ENCODE data around the gene SPRY2. TPM values are rescaled to one million over a fixed set of nuclear protein-coding genes. Genes with fewer than 3 reads are reported as not detected.

The SPRY2 gene
- total RNA-seq, 1 experiment from 2014 or later, result 7.2 TPM

DNA sequence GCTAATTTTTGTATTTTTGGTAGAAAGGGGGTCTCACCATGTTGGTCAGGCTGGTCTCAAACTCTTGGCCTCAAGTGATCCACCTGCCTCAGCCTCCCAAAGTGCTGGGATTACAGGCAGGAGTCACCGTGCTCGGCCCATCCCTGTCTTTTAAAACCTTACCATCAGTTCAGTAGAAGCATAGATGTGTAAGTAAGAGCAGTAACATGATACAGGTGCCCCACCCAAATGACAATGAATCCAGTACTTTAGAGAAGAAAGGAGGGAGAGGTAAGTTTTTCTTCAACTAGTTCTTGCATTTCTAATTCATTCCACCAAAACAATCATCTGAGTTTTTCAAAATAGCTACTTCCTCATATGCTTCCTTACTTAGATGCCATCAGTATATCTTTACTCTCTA, 21.9 kb downstream of the SPRY2 start:
- RAD21 ChIA-PET (ENCODE audit: low non-redundant PET in 1 of 2, low total read pairs in 2 of 2, uncharacterized antibody in 2 of 2, unreplicated experiment in 2 of 2), result no interaction called here
- intact Hi-C loops (cut with micrococcal nuclease), result no loop called here
- Histone ChIP-seq H3K9me3 (ENCODE audit: control insufficient read depth in 1 of 2, insufficient read depth in 1 of 2, low read depth in 1 of 2, low read length in 2 of 2) (no peaks in the 10 kb centered on the region), H3K9me2 (ENCODE audit: insufficient read depth) (no peaks in the 10 kb centered on the region), H3K9ac (ENCODE audit: low read length) (no peak overlapping the region), H3K36me3 (ENCODE audit: control insufficient read depth in 1 of 2, insufficient read depth in 2 of 2, low read length in 2 of 2) (no peaks in the 10 kb centered on the region), H3K4me3 (replicated peaks in 1 of 2; ENCODE audit: low read depth in 1 of 2, low read length in 2 of 2) (no peak overlapping the region), H4K20me1 (ENCODE audit: insufficient read depth) (no peaks in the 10 kb centered on the region), H3K4me2 (ENCODE audit: low read length) (no peak overlapping the region), H3K4me1 (ENCODE audit: control insufficient read depth in 1 of 2, insufficient read depth in 2 of 2, low read length in 2 of 2) (no peaks in the 10 kb centered on the region), H3K27ac (ENCODE audit: low read depth, low read length) (no peak overlapping the region), H3K27me3 (ENCODE audit: insufficient read depth, low read length) (no peaks in the 10 kb centered on the region), H2AFZ (ENCODE audit: low read depth, low read length, poor library complexity, severe bottlenecking) (no peak overlapping the region), H3K79me2 (ENCODE audit: insufficient read depth, low read length) (no peaks in the 10 kb centered on the region)
- CTCF ChIA-PET, result interaction anchor here (0.8 kb wide), 1 partner anchor 17 kb away, joined by 4 read pairs; no protein-coding TSS in a partner anchor
- ATAC-seq (no peak), DNase-seq (ENCODE audit: low read depth, low spot score) (no peak)
- POLR2A ChIA-PET, result no interaction called here
- TF ChIP-seq EZH2phosphoT487 (IDR thresholded peaks at IDR 0.05; ENCODE audit: borderline replicate concordance) (no peak), CBX3 (IDR thresholded peaks at IDR 0.05; ENCODE audit: low read depth) (no peak), ZNF274 (IDR thresholded peaks at IDR 0.05; ENCODE audit: low read depth, low read length) (no peak)
- TF ChIP-seq, protein P1, sequence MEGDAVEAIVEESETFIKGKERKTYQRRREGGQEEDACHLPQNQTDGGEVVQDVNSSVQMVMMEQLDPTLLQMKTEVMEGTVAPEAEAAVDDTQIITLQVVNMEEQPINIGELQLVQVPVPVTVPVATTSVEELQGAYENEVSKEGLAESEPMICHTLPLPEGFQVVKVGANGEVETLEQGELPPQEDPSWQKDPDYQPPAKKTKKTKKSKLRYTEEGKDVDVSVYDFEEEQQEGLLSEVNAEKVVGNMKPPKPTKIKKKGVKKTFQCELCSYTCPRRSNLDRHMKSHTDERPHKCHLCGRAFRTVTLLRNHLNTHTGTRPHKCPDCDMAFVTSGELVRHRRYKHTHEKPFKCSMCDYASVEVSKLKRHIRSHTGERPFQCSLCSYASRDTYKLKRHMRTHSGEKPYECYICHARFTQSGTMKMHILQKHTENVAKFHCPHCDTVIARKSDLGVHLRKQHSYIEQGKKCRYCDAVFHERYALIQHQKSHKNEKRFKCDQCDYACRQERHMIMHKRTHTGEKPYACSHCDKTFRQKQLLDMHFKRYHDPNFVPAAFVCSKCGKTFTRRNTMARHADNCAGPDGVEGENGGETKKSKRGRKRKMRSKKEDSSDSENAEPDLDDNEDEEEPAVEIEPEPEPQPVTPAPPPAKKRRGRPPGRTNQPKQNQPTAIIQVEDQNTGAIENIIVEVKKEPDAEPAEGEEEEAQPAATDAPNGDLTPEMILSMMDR (IDR thresholded peaks at IDR 0.05 in 2 of 3, conservative IDR thresholded peaks at IDR 0.05 in 1 of 3; ENCODE audit: borderline replicate concordance in 1 of 3, insufficient read depth in 1 of 3, low read depth in 2 of 3, low read length in 2 of 3), result no peak
- TF ChIP-seq, protein P2, sequence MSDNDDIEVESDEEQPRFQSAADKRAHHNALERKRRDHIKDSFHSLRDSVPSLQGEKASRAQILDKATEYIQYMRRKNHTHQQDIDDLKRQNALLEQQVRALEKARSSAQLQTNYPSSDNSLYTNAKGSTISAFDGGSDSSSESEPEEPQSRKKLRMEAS (IDR thresholded peaks at IDR 0.05), result no peak
- TF ChIP-seq, protein P3, sequence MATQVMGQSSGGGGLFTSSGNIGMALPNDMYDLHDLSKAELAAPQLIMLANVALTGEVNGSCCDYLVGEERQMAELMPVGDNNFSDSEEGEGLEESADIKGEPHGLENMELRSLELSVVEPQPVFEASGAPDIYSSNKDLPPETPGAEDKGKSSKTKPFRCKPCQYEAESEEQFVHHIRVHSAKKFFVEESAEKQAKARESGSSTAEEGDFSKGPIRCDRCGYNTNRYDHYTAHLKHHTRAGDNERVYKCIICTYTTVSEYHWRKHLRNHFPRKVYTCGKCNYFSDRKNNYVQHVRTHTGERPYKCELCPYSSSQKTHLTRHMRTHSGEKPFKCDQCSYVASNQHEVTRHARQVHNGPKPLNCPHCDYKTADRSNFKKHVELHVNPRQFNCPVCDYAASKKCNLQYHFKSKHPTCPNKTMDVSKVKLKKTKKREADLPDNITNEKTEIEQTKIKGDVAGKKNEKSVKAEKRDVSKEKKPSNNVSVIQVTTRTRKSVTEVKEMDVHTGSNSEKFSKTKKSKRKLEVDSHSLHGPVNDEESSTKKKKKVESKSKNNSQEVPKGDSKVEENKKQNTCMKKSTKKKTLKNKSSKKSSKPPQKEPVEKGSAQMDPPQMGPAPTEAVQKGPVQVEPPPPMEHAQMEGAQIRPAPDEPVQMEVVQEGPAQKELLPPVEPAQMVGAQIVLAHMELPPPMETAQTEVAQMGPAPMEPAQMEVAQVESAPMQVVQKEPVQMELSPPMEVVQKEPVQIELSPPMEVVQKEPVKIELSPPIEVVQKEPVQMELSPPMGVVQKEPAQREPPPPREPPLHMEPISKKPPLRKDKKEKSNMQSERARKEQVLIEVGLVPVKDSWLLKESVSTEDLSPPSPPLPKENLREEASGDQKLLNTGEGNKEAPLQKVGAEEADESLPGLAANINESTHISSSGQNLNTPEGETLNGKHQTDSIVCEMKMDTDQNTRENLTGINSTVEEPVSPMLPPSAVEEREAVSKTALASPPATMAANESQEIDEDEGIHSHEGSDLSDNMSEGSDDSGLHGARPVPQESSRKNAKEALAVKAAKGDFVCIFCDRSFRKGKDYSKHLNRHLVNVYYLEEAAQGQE (IDR thresholded peaks at IDR 0.05; ENCODE audit: low read depth), result no peak
- no TSS peak for BruUV-seq (replicated peaks)

Measured in HCT116 (cell line).